GM18909 (cell line): Measurements from ENCODE around the gene ADISSP.
A peak's percentile ranks its signal among the peaks of the same experiment; 100 is the strongest.
"Not testable (repeated sequence)": the region's sequence is repeated elsewhere in the genome, so short reads cannot be mapped to it uniquely, and the experiment has no call there.

Experiments used
- ATAC-seq: cut with Tn5 transposase; IDR thresholded peaks from one replicate; pipeline ENCODE4 v1.9.1; 2021; ENCODE audit warnings: mild to moderate bottlenecking; ENCODE audit not compliant: unreplicated experiment, poor library complexity

Gene ADISSP

GRCh38 chr20:3798373-3798768 lies 30.8 kb upstream of the ADISSP start:
- no peak for ATAC-seq

GRCh38 chr20:3797592-3798372 lies 30.2 kb upstream of the ADISSP start:
- ATAC-seq: no peak

DNA sequence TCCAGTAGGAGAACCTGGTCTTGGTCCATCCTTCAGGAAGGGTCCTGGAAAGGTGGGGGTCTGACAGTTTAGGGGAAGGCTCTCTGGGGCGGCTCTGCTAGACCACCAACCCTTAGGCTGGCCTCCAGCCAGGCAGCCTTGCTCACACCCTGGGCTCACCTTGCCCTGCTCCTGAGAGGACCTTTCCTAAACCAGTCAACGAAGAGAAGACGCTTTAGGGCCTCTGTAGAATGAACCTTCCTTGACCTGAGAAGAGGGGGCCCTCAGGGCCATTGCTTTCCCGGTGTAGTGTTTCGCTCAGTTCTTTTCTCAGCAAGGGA lies 29.6 kb upstream of the ADISSP start:
- ATAC-seq: no peak

GRCh38 chr20:3796477-3797225 lies 29.1 kb upstream of the ADISSP start:
- ATAC-seq: peak; percentile 7

- peak; percentile 56 for ATAC-seq
Measured at GRCh38 chr20:3795511-3796468, 28.2 kb upstream of the ADISSP start, which contains the start of gene CDC25B. CDC25B (plus strand) TSS chr20:3796310; CDS start chr20:3796532, 222 bp downstream.

DNA sequence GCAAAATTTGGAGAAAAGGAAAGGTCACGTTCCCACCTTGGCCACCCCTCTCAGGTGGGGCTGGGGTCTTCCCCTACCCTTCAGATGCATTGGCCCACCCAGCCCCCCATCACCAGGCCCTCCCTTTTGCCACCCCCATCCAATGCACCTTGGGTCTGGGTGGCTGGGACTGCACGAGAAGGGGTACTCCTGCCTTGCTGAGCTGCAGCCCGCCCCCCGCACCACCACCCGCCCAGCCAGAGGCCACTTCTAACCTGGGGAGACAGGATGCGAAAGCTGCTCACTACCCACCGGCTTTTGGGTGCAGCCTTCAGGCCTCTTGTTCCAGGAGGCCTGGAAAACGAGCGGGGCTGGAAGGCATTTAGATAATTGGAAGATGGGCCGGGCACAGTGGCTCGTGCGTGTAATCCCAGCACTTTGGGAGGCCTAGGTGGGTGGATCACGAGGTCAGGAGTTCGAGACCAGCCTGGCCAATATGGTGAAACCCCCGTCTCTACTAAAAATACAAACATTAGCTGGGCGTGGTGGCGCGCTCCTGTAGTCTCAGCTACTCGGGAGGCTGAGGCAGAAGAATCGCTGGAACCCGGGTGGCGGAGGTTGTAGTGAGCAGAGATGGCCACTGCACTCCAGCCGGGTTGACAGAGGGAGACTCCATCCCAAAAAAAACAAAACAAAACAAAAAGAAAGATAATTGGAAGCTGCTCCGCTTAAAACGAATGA lies 27.3 kb upstream of the ADISSP start:
- no peak for ATAC-seq

DNA sequence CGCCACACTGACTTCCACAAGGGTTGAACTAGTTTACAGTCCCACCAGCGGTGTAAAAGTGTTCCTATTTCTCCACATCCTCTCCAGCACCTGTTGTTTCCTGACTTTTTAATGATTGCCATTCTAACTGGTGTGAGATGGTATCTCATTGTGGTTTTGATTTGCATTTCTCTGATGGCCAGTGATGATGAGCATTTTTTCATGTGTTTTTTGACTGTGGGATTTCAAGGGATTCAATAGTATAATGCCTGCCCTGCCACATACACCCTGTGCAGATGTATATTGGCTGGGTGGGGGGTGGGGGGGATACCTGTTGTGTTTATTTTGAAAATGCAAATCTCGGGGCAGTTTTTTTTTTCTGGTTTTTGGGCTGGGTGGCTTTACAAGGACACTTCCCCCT lies 26.6 kb upstream of the ADISSP start:
- not testable (repeated sequence) for ATAC-seq

GRCh38 chr20:3789201-3789600 lies 21.6 kb upstream of the ADISSP start:
- not testable (repeated sequence) for ATAC-seq

DNA sequence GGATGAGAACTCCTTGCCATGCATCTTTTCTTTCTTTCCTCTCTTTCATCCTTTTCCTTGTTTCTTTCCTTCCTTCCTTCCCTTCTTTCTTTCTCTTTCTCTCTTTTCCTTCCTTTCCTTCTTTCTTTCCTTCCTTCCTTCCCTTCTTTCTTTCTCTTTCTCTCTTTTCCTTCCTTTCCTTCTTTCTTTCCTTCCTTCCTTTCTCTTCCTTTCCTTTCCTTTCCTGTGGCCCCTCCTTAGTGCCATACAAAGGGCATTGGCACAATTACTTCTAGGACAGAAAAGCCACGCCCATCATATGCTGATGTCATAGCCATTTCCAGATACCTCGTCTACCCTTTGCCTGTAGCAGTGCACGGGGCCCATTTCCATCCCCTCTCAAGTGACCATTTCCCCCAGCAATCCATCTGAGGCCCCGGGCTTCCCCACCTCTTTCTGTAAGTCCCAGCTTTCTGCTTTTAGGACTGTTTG lies 21.2 kb upstream of the ADISSP start:
- no peak for ATAC-seq

DNA sequence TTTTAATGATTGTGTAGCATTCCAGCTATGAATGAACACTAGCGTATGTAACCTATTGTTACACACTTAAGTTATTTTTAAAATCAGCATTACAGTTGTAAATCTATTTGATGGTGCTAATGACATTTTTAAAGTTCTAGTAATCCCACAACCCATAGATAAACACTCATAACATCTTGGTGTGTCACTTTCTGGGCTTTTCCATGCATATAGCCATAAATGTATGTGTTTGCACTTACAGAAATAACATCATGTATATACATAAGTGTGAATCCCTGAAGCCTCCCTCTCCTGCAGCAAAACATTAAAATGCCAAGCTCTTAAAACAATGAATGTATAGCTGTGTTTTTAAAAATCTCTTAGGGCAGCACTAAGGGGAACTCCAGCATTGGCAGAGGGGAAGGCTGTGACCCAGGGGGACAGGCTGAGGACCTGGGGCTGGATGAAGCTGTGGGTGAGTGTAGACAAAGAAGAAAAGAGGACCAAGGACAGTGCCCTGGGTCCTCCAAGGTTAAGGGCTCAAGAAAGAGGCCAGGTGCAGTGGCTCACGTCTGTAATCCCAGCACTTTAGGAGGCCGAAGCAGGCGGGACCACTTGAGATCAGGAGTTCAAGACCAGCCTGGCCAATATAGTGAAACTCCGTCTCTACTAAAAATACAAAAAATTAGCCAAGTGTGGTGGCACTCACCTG lies 19.9 kb upstream of the ADISSP start:
- ATAC-seq: no peak

GRCh38 chr20:3786665-3787323 lies 19.2 kb upstream of the ADISSP start, which contains the start of gene CENPB:
CENPB (minus strand) TSS chr20:3786740; CDS start chr20:3786483, 257 bp downstream.
- ATAC-seq: peak; percentile 83

DNA sequence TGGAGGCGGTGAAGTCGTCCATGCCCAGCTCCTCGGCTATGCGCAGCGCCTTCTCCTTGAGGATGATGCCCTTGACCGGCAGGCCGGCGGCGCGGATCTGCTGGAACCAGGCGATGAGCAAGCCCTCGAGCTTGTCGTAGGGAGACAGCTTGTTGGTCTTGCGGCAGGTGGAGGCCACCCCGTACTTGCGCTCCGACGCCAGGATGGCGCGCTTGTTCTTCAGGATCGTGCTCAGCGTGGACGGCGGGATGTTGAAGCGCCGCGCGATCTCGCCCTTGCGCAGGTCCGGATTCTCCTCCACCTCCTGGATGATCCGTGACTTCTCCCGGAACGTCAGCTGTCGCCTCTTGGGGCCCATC lies 18.6 kb upstream of the ADISSP start:
- peak; percentile 26 for ATAC-seq

DNA sequence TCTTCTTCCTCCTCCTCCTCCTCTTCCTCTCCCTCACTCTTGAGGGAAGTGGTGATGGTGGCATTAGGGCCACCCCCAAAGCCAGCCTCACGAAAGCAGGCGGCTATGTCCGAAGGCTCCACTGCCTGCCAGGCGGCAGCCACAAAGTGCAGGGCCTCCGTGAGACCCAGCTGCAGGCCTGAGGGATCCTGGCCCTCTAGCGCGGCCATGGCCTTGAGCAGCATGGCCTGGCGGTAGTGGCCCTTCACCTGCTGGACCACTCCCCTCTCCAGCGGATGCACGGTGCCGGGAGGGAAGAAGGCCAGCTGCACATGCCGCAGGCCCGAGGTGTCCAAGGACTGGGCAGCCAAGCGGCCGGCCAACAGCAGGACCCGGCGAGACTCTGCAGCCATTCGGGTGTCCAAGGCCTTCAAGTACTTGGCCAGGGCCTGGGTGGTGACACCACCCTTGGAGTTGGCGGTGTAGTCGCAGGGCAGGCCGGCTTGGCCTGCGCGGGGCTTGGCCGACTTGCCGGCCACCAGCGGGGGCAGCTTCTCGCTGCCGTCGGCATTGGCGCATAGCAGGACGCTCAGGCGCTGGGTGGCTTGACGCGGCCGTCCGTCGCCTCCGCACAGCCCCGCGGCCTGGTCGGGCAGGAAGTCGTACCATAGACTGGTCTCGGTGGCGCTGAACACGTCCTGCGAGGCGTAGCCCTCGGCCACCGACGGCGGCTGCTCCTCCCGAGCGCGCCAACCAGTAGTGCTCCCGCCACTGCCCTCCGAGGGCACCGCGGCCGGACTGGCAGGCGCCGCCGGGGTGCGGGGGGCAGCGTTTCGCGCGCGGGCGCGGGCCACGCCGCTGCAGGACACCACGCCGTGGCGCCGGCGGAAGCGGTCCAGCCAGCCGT lies 17.9 kb upstream of the ADISSP start:
- ATAC-seq: no peak

- no peak for ATAC-seq
Measured at GRCh38 chr20:3784863-3785239, 17.3 kb upstream of the ADISSP start.

DNA sequence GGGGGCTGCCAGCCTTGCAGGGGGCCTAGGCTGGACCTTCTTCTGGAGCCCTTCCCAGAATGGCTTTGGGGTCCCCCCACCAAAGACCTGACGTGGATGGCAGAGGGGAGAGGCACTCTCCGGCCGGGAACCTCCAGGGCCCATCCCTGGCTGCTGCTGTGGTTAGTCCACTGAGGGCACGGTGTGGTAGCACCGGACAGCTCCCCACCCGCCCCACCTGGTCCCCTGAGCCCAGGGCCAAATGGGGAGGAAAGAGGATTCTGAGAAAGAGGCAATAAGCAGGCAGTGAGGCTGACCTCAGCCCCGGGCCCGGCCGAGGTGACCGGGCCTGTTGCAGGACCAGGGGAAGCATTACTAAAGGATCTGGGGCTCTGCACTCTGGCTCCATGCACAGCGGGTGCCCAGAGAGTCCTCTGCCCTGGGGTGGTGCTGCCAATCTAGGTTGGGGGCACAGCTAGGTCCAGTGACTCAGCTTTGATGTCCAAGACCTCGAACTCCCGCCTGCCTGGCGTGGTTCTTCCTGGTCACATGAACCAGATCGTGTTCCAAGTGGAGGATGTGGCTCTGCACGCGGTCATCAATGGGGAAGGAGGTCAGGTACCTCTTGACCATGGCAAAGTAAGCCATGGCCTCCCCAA lies 16.8 kb upstream of the ADISSP start:
- no peak for ATAC-seq

GRCh38 chr20:3783511-3784195 lies 16.1 kb upstream of the ADISSP start:
- no peak for ATAC-seq

- ATAC-seq: no peak
Measured at GRCh38 chr20:3783068-3783489, 15.5 kb upstream of the ADISSP start.
